Lung (tissue), 16 donors: ENCODE measurements around the gene SIRT2. TPM values are rescaled to one million over a fixed set of nuclear protein-coding genes. Genes with fewer than 3 reads are reported as not detected.

Experiments used
- ATAC-seq: fragments of 200-7000 bp; cut with Tn5 transposase; one replicate; pipeline ENCODE4 v1.9.1; 2020; ENCODE audit warnings: moderate number of reproducible peaks; ENCODE audit not compliant: insufficient read depth, low FRiP score
- DNase-seq, 3 donors: peaks; one replicate each; pipeline ENCODE4 v3.0.0-alpha.2; 2013 to 2017
- H3K27ac ChIP-seq, 2 donors: one replicate each; pipeline ENCODE4 v1.5.1; 2013; ENCODE audit warnings: mild to moderate bottlenecking in 2 of 2, moderate library complexity in 2 of 2, control low read depth in 1 of 2, inconsistent platforms in 1 of 2, low read depth in 1 of 2, low read length in 1 of 2
- H3K27me3 ChIP-seq, 3 donors: one replicate each; pipeline ENCODE4 v1.5.1; 2013; ENCODE audit warnings: low read length in 2 of 3; ENCODE audit not compliant: control insufficient read depth in 3 of 3, insufficient read depth in 3 of 3
- H3K36me3 ChIP-seq, 4 donors: one replicate each; pipeline ENCODE4 v1.5.1; 2013; ENCODE audit warnings: low read length in 4 of 4, mild to moderate bottlenecking in 1 of 4, moderate library complexity in 1 of 4; ENCODE audit not compliant: control insufficient read depth in 4 of 4, insufficient read depth in 4 of 4
- H3K4me1 ChIP-seq, 5 donors: one replicate each; pipeline ENCODE4 v1.5.1; 2013; ENCODE audit warnings: low read length in 5 of 5, mild to moderate bottlenecking in 2 of 5, moderate library complexity in 1 of 5; ENCODE audit not compliant: control insufficient read depth in 5 of 5, insufficient read depth in 5 of 5
- H3K4me3 ChIP-seq: one replicate; pipeline ENCODE4 v1.5.1; 2013; ENCODE audit warnings: mild to moderate bottlenecking, control low read depth, moderate library complexity
- H3K9ac ChIP-seq, 2 donors: one replicate each; pipeline ENCODE4 v1.5.1; 2013; ENCODE audit warnings: low read length in 2 of 2, control low read depth in 1 of 2; ENCODE audit not compliant: insufficient read depth in 1 of 2
- H3K9me3 ChIP-seq, 4 donors: one replicate each; pipeline ENCODE4 v1.5.1; 2013; ENCODE audit warnings: low read length in 3 of 4, mild to moderate bottlenecking in 1 of 4, moderate library complexity in 1 of 4; ENCODE audit not compliant: control insufficient read depth in 4 of 4, insufficient read depth in 3 of 4
- WGBS, 2 donors: extraction: QIAGEN DNeasy Blood & Tissue Kit; methylation state at CpG; one replicate each; pipeline ENCODE4 v1.1.7; 2013; 5-methylcytosine and 5-hydroxymethylcytosine counted together
- long read RNA-seq, 5 donors: transcript quantifications; one replicate each; lab custom pipeline, GENCODE V29; 2026
- polyA plus RNA-seq, 2 donors: library from polyadenylated mRNA; stranded (reverse); fragments of 200-250 nt; gene quantifications; one replicate each; pipeline ENCODE4 v1.2.1, GENCODE V29; 2013
- total RNA-seq, 2 donors: library from RNA; depleted of rRNA in 1 of 2; stranded (reverse); fragments of >200 nt in 1 of 2; gene quantifications; one replicate each; pipeline ENCODE4 v1.2.1, GENCODE V29; 2014 to 2021
- TF ChIP-seq, protein P1 (sequence below): IDR thresholded peaks from 2 replicates; pipeline ENCODE4 v1.5.1; 2012; ENCODE audit warnings: mild to moderate bottlenecking; ENCODE audit errors: control extremely low read depth, extremely low read depth
- donor health status: control.
- donor health status: control.
- donor health status: Bipolar disorder and iron deficiency.
- donor health status: healthy.
- donor health status: DM: yes; HTN: yes; CAD: no.

The SIRT2 gene
- total RNA-seq (10 to 100 TPM; 50.4 to 54.8 TPM), polyA plus RNA-seq (10 to 100 TPM; 35.5 to 46.7 TPM)
- long read RNA-seq, donor 1, transcript SIRT2-204 (15 exons, 2,062 nt), result major isoform, 6 of 10 reads
- long read RNA-seq, donor 1, partial matches to known transcripts, result 0 of 10 reads
- long read RNA-seq, donor 1, other reads (novel, unspliced or antisense), result 0 of 10 reads
- long read RNA-seq, donor 2, partial matches to known transcripts, result 0 of 2 reads
- long read RNA-seq, donor 2, other reads (novel, unspliced or antisense), result 0 of 2 reads
- long read RNA-seq, donor 3, partial matches to known transcripts, result 0 of 5 reads
- long read RNA-seq, donor 3, other reads (novel, unspliced or antisense), result 0 of 5 reads
- long read RNA-seq, donor 4, transcript SIRT2-204 (15 exons, 2,062 nt), result major isoform, 5 of 6 reads
- long read RNA-seq, donor 4, partial matches to known transcripts, result 0 of 6 reads
- long read RNA-seq, donor 4, other reads (novel, unspliced or antisense), result 0 of 6 reads
- long read RNA-seq, donor 5, transcript SIRT2-204 (15 exons, 2,062 nt), result major isoform, 9 of 13 reads
- long read RNA-seq, donor 5, partial matches to known transcripts, result 0 of 13 reads
- long read RNA-seq, donor 5, other reads (novel, unspliced or antisense), result 0 of 13 reads

DNA sequence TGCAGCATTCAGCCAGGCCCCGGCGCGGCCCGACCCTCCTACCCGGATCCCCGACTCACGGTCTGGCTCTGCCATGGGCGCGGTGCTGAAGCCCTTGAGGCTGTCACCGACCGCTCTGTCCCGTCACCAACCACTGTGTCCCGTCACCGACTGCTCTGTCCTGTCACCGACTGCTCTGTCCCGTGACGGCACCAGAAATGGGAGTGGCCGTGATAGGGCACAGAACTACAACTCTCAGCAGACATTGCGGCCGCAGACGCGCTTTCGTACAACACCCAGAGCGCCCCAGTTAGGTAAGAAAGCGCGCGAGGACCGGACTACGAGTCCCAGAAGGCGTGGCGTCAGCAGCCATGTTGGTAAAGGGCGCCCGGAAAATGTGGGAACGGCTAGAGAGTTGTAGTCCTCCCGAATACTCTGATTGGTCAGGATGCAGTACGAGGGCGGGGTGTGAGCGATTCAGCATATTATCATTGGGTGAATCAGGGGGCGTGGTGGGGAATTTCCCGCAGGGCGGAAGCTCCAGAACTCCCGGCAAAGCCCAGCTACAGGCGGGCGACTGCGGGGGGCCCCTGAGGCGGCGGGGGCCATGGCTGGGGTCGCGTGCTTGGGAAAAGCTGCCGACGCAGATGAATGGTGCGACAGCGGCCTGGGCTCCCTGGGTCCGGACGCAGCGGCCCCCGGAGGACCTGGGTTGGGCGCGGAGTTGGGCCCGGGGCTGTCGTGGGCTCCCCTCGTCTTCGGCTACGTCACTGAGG, at the start of gene SIRT2, which contains the start of gene NFKBIB:
TSS of gene SIRT2 (minus strand) at position 172 of the 755 bp plus-strand sequence. CDS start at position 75, 97 bp downstream.
TSS of gene NFKBIB (plus strand) at position 523 of the 755 bp plus-strand sequence. CDS start at position 587, 64 bp downstream.
- peak within 1 kb of the TSS; percentile 95 to 97 for H3K27ac ChIP-seq
- H3K4me3 ChIP-seq, result peak within 1 kb of the TSS; percentile 93
- H3K9ac ChIP-seq, result peak within 1 kb of the TSS; percentile 84 to 97
- peak; percentile 100 for DNase-seq
- TF ChIP-seq, protein P1, sequence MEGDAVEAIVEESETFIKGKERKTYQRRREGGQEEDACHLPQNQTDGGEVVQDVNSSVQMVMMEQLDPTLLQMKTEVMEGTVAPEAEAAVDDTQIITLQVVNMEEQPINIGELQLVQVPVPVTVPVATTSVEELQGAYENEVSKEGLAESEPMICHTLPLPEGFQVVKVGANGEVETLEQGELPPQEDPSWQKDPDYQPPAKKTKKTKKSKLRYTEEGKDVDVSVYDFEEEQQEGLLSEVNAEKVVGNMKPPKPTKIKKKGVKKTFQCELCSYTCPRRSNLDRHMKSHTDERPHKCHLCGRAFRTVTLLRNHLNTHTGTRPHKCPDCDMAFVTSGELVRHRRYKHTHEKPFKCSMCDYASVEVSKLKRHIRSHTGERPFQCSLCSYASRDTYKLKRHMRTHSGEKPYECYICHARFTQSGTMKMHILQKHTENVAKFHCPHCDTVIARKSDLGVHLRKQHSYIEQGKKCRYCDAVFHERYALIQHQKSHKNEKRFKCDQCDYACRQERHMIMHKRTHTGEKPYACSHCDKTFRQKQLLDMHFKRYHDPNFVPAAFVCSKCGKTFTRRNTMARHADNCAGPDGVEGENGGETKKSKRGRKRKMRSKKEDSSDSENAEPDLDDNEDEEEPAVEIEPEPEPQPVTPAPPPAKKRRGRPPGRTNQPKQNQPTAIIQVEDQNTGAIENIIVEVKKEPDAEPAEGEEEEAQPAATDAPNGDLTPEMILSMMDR, result no peak
- no peaks in the 10 kb centered on the region for H3K27me3 ChIP-seq
- peak; percentile 97 for ATAC-seq
- 0% methylated on average over 61 to 64 of the region's 64 CpGs for WGBS, 2 donors
- H3K4me1 ChIP-seq, result peaks cover 0 to 18% (median 9%) of the 10 kb centered on the region in 5 donors
- H3K36me3 ChIP-seq, result peaks cover 0 to 5% (median 0%) of the 10 kb centered on the region in 4 donors
- H3K9me3 ChIP-seq, result peaks cover 0 to 2% (median 0%) of the 10 kb centered on the region in 4 donors

GRCh38 chr19:38946229-38947010, 47.0 kb upstream of the SIRT2 start:
- Histone ChIP-seq H3K9ac (no peak overlapping the region), H3K27ac (no peak overlapping the region), H3K27me3 (no peaks in the 10 kb centered on the region), H3K4me3 (no peak overlapping the region), H3K36me3 (peaks cover 0 to 22% (median 12%) of the 10 kb centered on the region in 4 donors), H3K9me3 (peaks cover 0 to 2% (median 0%) of the 10 kb centered on the region in 4 donors), H3K4me1 (peaks cover 0 to 7% (median 3%) of the 10 kb centered on the region in 5 donors)
- TF ChIP-seq, protein P1, result no peak
- ATAC-seq, result no peak
- DNase-seq, result no peak
- WGBS, 2 donors, result 80 to 86% methylated on average over 11 of the region's 11 CpGs

GRCh38 chr19:38945562-38946228, 46.3 kb upstream of the SIRT2 start:
- 88 to 91% methylated on average over 3 of the region's 3 CpGs for WGBS, 2 donors
- no peak for DNase-seq
- peaks cover 0 to 7% (median 3%) of the 10 kb centered on the region in 5 donors for H3K4me1 ChIP-seq
- H3K9ac ChIP-seq, result no peak overlapping the region
- no peak overlapping the region for H3K27ac ChIP-seq
- peaks cover 0 to 22% (median 12%) of the 10 kb centered on the region in 4 donors for H3K36me3 ChIP-seq
- H3K27me3 ChIP-seq, result no peaks in the 10 kb centered on the region
- no peak overlapping the region for H3K4me3 ChIP-seq
- TF ChIP-seq, protein P1, result no peak
- H3K9me3 ChIP-seq, result peaks cover 0 to 2% (median 0%) of the 10 kb centered on the region in 4 donors
- no peak for ATAC-seq
